Thyroid gland (tissue), 4 donors: Measurements from ENCODE around the gene CDCA8.

Source experiments
- CTCF ChIP-seq, 6 experiments: fragments of 200-600 bp in 3 of 6; fragments of 450-650 bp in 3 of 6; sonication (generic) in 3 of 6; IDR thresholded peaks; one replicate each; pipeline ENCODE4 v1.5.1; 2016 to 2019; ENCODE audit warnings: antibody characterized with exemption in 6 of 6, mild to moderate bottlenecking in 2 of 6, inconsistent platforms in 1 of 6, moderate library complexity in 1 of 6
- POLR2A ChIP-seq, 2 donors: fragments of 450-650 bp; IDR thresholded peaks; one replicate each; pipeline ENCODE4 v1.6.1; 2017; ENCODE audit warnings: antibody characterized with exemption in 2 of 2, mild to moderate bottlenecking in 2 of 2, moderate library complexity in 1 of 2

GRCh38 chr1:37755290-37755689, 63.0 kb downstream of the CDCA8 start:
- TF ChIP-seq CTCF (IDR thresholded peaks at IDR 0.05) (no peak), POLR2A (IDR thresholded peaks at IDR 0.05) (no peak)
